PC-3 (cell line): ENCODE measurements around the gene ADGRD1.

Experiments
- CTCF ChIP-seq: fragments of 300-600 bp; sonication (generic); conservative IDR thresholded peaks from 2 replicates; pipeline ENCODE4 v1.5.1; 2017; ENCODE audit warnings: antibody characterized with exemption, low read depth, mild to moderate bottlenecking, low read length
- EZH2 ChIP-seq: fragments of 300-600 bp; sonication (generic); IDR thresholded peaks from one replicate; pipeline ENCODE4 v1.6.1; 2017; ENCODE audit warnings: antibody characterized with exemption, mild to moderate bottlenecking, low read length; ENCODE audit not compliant: unreplicated experiment

- TF ChIP-seq CTCF (no peak), EZH2 (no peak)
Measured at GRCh38 chr12:130952171-130952954, 1.3 kb upstream of the ADGRD1 start.
